ENCODE data around the gene HIPK2.

DNA sequence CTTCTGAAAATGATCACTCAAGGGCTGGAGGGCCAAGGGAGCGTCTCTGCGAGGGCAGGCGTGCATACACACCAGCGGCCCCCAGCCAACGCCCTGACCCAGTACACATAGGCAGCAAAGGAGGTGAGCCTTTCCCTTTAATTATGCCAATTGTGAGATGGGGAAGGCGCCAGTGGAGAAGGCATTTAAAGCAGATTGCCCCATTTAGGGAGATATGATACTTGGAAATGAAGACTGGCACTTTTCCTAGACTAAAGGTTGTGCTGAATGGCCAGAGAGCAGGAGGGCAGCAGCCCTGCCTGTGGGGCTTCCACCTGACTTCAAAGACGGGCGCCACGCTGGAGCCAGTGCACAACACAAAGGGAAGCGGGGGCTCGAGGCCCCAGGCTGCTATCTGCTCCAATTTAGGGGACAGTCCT, 24.1 kb downstream of the HIPK2 start:
- TF ChIP-seq, protein P1, sequence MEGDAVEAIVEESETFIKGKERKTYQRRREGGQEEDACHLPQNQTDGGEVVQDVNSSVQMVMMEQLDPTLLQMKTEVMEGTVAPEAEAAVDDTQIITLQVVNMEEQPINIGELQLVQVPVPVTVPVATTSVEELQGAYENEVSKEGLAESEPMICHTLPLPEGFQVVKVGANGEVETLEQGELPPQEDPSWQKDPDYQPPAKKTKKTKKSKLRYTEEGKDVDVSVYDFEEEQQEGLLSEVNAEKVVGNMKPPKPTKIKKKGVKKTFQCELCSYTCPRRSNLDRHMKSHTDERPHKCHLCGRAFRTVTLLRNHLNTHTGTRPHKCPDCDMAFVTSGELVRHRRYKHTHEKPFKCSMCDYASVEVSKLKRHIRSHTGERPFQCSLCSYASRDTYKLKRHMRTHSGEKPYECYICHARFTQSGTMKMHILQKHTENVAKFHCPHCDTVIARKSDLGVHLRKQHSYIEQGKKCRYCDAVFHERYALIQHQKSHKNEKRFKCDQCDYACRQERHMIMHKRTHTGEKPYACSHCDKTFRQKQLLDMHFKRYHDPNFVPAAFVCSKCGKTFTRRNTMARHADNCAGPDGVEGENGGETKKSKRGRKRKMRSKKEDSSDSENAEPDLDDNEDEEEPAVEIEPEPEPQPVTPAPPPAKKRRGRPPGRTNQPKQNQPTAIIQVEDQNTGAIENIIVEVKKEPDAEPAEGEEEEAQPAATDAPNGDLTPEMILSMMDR (IDR thresholded peaks at IDR 0.05): no peak
- TF ChIP-seq POLR2A (IDR thresholded peaks at IDR 0.05): no peak
